NT2/D1 (cell line): Measurements from ENCODE around the gene MPST.

ENCODE experiments used
- SUZ12 ChIP-seq: IDR thresholded peaks from 2 replicates; pipeline ENCODE4 v1.6.1; 2011; ENCODE audit not compliant: insufficient read length, insufficient read depth; ENCODE audit errors: extremely low read depth
- YY1 ChIP-seq: IDR thresholded peaks from 2 replicates; pipeline ENCODE4 v1.6.1; 2011; ENCODE audit not compliant: insufficient read length, insufficient read depth
- ZNF274 ChIP-seq: IDR thresholded peaks from 2 replicates; pipeline ENCODE4 v1.6.1; 2011; ENCODE audit warnings: mild to moderate bottlenecking, low read depth, low read length

GRCh38 chr22:37060801-37061610, 41.5 kb downstream of the MPST start:
- TF ChIP-seq YY1 (no peak), ZNF274 (no peak), SUZ12 (no peak)
